Ascending aorta (tissue), 2 donors: ENCODE results near the gene DNLZ. TPM values are rescaled to one million over a fixed set of nuclear protein-coding genes. Genes with fewer than 3 reads are reported as not detected.

Source experiments
- DNase-seq, 2 donors: peaks; one replicate each; pipeline ENCODE4 v3.0.0-alpha.2; 2019; ENCODE audit warnings: low spot score in 2 of 2
- H3K27ac ChIP-seq, 2 donors: fragments of 200-600 bp; sonication (generic); one replicate each; pipeline ENCODE4 v1.5.1; 2016 to 2017; ENCODE audit warnings: mild to moderate bottlenecking in 1 of 2
- H3K27me3 ChIP-seq: fragments of 200-600 bp; sonication (generic); one replicate; pipeline ENCODE4 v1.5.1; 2017
- H3K36me3 ChIP-seq, 2 donors: fragments of 200-600 bp; sonication (generic); one replicate each; pipeline ENCODE4 v1.5.1; 2016
- H3K4me1 ChIP-seq, 2 donors: fragments of 200-600 bp; sonication (generic); one replicate each; pipeline ENCODE4 v1.5.1; 2016 to 2017; ENCODE audit warnings: mild to moderate bottlenecking in 1 of 2
- H3K4me3 ChIP-seq, 2 donors: fragments of 200-600 bp; sonication (generic); one replicate each; pipeline ENCODE4 v1.5.1; 2016 to 2017; ENCODE audit warnings: mild to moderate bottlenecking in 1 of 2
- H3K9me3 ChIP-seq, 2 donors: fragments of 200-600 bp; sonication (generic); one replicate each; pipeline ENCODE4 v1.5.1; 2016
- CTCF ChIP-seq, 3 experiments: fragments of 200-600 bp in 2 of 3; fragments of 450-650 bp in 1 of 3; sonication (generic) in 2 of 3; IDR thresholded peaks; one replicate each; pipeline ENCODE4 v1.5.1; 2016 to 2019; ENCODE audit warnings: antibody characterized with exemption in 3 of 3, mild to moderate bottlenecking in 1 of 3, moderate library complexity in 1 of 3
- intact Hi-C: fragments of 100-400 bp; cut with DNase I; formaldehyde crosslinking; loops from one replicate; pipeline ENCODE4 v1.15.1; 2023
- total RNA-seq: library from RNA; depleted of rRNA; stranded (reverse); fragments of >200 nt; gene quantifications from one replicate; pipeline ENCODE4 v1.1.0, GENCODE V29; 2016

The DNLZ gene
- total RNA-seq, 1 donor from 2014 or later, result 191 TPM

GRCh38 chr9:136395020-136395340 lies 31.4 kb upstream of the DNLZ start:
- TF ChIP-seq CTCF (IDR thresholded peaks at IDR 0.05), result no peak
- H3K27ac ChIP-seq, result no peak overlapping the region
- intact Hi-C loops, result no loop called here
- peaks cover 8 to 9% of the 10 kb centered on the region in 2 donors for H3K4me1 ChIP-seq
- no peak overlapping the region for H3K4me3 ChIP-seq
- H3K27me3 ChIP-seq, result no peaks in the 10 kb centered on the region
- no peaks in the 10 kb centered on the region for H3K9me3 ChIP-seq
- peaks cover 50 to 66% of the 10 kb centered on the region in 2 donors for H3K36me3 ChIP-seq
- no peak for DNase-seq

GRCh38 chr9:136394312-136395019 lies 30.9 kb upstream of the DNLZ start:
- no peak overlapping the region for H3K27ac ChIP-seq
- peaks cover 55 to 71% of the 10 kb centered on the region in 2 donors for H3K36me3 ChIP-seq
- H3K9me3 ChIP-seq, result no peaks in the 10 kb centered on the region
- peaks cover 6 to 9% of the 10 kb centered on the region in 2 donors for H3K4me1 ChIP-seq
- TF ChIP-seq CTCF (IDR thresholded peaks at IDR 0.05), result no peak
- H3K27me3 ChIP-seq, result no peaks in the 10 kb centered on the region
- H3K4me3 ChIP-seq, result no peak overlapping the region
- DNase-seq, result no peak
- intact Hi-C loops, result no loop called here

GRCh38 chr9:136393531-136393930 lies 30.0 kb upstream of the DNLZ start:
- no peaks in the 10 kb centered on the region for H3K27me3 ChIP-seq
- no peaks in the 10 kb centered on the region for H3K9me3 ChIP-seq
- peaks cover 63 to 78% of the 10 kb centered on the region in 2 donors for H3K36me3 ChIP-seq
- no peak overlapping the region for H3K4me3 ChIP-seq
- TF ChIP-seq CTCF (IDR thresholded peaks at IDR 0.05), result no peak
- intact Hi-C loops, result no loop called here
- H3K27ac ChIP-seq, result no peak overlapping the region
- H3K4me1 ChIP-seq, result peaks cover 0 to under 1% of the 10 kb centered on the region in 2 donors
- DNase-seq, result no peak

GRCh38 chr9:136392538-136393449 lies 29.2 kb upstream of the DNLZ start:
- no peaks in the 10 kb centered on the region for H3K9me3 ChIP-seq
- H3K4me3 ChIP-seq, result no peak overlapping the region
- no peaks in the 10 kb centered on the region for H3K27me3 ChIP-seq
- no peak overlapping the region for H3K27ac ChIP-seq
- H3K36me3 ChIP-seq, result peaks cover 69 to 82% of the 10 kb centered on the region in 2 donors
- no peak for TF ChIP-seq CTCF (IDR thresholded peaks at IDR 0.05)
- no peaks in the 10 kb centered on the region for H3K4me1 ChIP-seq
- intact Hi-C loops, result no loop called here
- no peak for DNase-seq

- no peak overlapping the region for H3K4me3 ChIP-seq
- intact Hi-C loops, result no loop called here
- no peaks in the 10 kb centered on the region for H3K27me3 ChIP-seq
- peaks cover 73 to 86% of the 10 kb centered on the region in 2 donors for H3K36me3 ChIP-seq
- no peak for TF ChIP-seq CTCF (IDR thresholded peaks at IDR 0.05)
- DNase-seq, result no peak
- no peaks in the 10 kb centered on the region for H3K4me1 ChIP-seq
- no peak overlapping the region for H3K27ac ChIP-seq
- H3K9me3 ChIP-seq, result no peaks in the 10 kb centered on the region
These were observed 28.4 kb upstream of the DNLZ start for GRCh38 chr9:136391737-136392537.
